ENCODE measurements around the gene TUG1.

Gene TUG1

GRCh38 chr22:31005535-31005934 lies 36.5 kb downstream of the TUG1 start:
- no peak for DNase-seq

DNA sequence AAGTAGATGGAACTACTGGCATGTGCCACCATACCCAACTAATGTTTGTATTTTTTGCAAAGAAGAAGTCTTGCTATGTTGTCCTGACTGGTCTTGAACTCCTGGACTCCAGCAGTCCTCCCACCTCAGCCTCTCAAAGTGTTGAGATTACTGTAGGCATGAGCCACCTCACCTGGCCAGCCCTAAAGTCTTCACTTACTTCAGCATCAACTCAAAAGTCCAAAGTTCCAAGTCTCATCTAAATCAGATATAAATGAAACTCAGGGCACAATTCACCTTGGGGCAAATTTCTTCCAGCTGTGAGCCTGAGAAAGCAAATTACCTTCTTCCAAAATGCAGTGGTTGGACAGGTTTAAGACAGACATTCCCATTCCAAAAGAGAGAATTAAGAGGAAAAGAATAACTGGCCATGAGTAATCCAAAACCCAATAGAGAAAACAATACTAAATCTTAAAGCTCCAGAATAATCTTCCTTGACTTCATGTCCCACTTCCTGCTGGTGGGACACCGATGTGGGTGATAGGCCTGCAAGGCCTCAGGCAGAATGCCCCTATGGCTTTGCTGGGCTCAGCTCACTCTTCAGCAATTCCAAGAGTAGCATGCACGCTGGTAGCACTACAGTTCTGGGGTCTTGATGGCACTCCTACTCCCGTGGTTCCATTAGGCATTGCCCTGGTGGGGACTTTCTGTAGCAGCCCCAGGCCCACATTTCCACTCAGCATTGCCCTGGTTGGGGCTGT lies 50.3 kb downstream of the TUG1 start:
- DNase-seq, result no peak

DNA sequence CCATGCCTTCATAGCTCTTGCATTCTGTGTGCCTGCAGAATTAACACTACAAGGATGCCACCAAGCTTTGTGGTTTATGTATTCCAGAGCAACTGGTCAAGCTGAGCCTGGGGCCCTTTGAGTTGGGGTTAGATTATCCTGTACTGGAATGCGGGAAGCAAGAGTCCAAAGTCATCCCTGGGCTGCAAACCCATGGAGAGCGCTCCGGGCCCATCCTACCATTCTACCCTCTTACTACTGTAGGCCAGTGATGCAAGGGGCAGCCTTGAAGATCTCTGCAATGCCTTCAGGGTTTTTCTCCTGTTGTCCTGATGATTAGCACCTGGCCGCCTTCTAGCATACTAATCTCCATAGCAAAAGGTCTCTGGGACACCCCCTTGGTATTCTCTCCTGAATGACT lies 51.3 kb downstream of the TUG1 start:
- DNase-seq, result peak; percentile 79

GRCh38 chr22:31022516-31022915 lies 53.5 kb downstream of the TUG1 start:
- no peak for DNase-seq

Data from islet precursor cell (in vitro differentiated cells).